Measurements from ENCODE around the gene UPK2. TPM values are rescaled to one million over a fixed set of nuclear protein-coding genes. Genes with fewer than 3 reads are reported as not detected.

UPK2 gene
- total and polyA plus RNA-seq, 2 of the 13 experiments (the other 11 are each of a cell fraction or from before 2014, with no cell fraction given), result not detected

DNA sequence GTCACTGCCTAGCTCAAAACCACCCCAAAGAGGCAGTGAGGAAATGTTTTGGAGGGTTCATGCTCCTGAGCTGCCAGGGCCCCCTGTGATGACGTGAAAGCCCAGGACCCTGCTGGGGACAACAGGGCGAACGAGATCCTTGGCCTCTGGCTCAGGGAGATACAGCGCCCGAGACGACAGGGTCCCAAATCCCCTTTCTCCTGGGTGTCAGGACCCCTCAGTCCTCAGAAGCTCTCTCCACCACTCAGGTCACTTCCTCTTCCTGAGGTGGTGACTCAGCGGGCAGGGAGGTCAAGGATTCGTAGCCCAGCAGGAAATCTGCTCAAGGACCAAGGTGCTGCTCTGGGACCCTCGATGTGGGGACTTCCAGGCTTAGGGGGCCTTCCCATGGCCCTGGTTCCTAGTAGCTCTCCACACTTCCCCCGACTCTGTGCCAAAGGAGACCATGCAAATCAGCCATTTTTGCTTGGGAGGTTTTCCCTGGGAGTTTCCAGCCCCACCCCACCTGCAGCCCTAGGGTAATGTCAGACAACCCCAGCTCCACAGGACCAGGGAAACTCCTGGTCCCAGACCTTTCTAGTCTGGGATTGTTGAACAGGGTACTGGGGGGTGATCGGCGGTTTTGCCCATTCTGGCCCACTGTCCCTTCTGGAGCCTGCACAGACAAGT is 43.2 kb upstream of the UPK2 start:
- peak overlapping the region; percentile 89 for H3K27ac ChIP-seq (ENCODE audit: extremely low read length, insufficient read depth, low read length)
- no TSS peak for BruUV-seq (replicated peaks)
- no peaks in the 10 kb centered on the region for H3K9me3 ChIP-seq (ENCODE audit: low read length)
- peak overlapping the region; percentile 95 for H3K4me2 ChIP-seq (ENCODE audit: low read depth, low read length)
- H3K79me2 ChIP-seq (ENCODE audit: insufficient read depth, low read length), result peaks cover 11% of the 10 kb centered on the region
- no peaks in the 10 kb centered on the region; a peak in 1 of 5 replicates for H3K27me3 ChIP-seq (ENCODE audit: control insufficient read depth in 1 of 2, insufficient read depth in 2 of 2, low read length in 2 of 2)
- peak overlapping the region in 2 of 3 experiments; percentile 43 to 78; a peak in 2 of 6 replicates for H3K4me3 ChIP-seq (replicated peaks in 1 of 3; ENCODE audit: insufficient read depth in 1 of 3, low read depth in 2 of 3, low read length in 3 of 3)
- in situ Hi-C loops (cut with HindIII; ENCODE audit: extremely low pct_ligation_motif_present, low pct_unique_long_range_greater_than_20kb), result no loop called here
- peaks cover 93% of the 10 kb centered on the region for H3K4me1 ChIP-seq (ENCODE audit: insufficient read depth, low read length)
- ChIA-PET CTCF (ENCODE audit: low intra/inter-chr PET ratio, low total read pairs) (no interaction called here), POLR2A (interaction anchor here (1.0 to 3.6 kb wide), 2 partner anchors 121 to 126 kb away, joined by 3 to 35 read pairs; partner anchors contain the start of gene DDX6)
- H4K20me1 ChIP-seq (ENCODE audit: insufficient read depth, low read length), result no peaks in the 10 kb centered on the region
- H3K36me3 ChIP-seq (replicated peaks in 1 of 2; ENCODE audit: control insufficient read depth in 1 of 2, insufficient read depth in 2 of 2, low read length in 2 of 2), result 0 out of 5 replicates have a peak, but pooled peaks cover 0 to 7% of the 10 kb centered on the region in 2 experiments
- ATAC-seq, result no peak
- no peak for DNase-seq (ENCODE audit: low spot score)
- H3K9ac ChIP-seq (ENCODE audit: insufficient read depth, low read depth, low read length), result peak overlapping the region; percentile 86
- no peak overlapping the region for H2AFZ ChIP-seq (ENCODE audit: low read length)
- FAIRE-seq, result no peak
- intact Hi-C loops (cut with micrococcal nuclease; ENCODE audit: unreplicated experiment), result no loop called here
- WGBS (ENCODE audit: low lambda C conversion rate), result 40% methylated on average over 1 of the region's 12 CpGs
- TF ChIP-seq EED (CRISPR knock-in tag; IDR thresholded peaks at IDR 0.05) (no peak), HIVEP1 (CRISPR knock-in tag; IDR thresholded peaks at IDR 0.05) (no peak), GATA4 (IDR thresholded peaks at IDR 0.05; ENCODE audit: borderline replicate concordance, low read depth) (no peak), FOSL2 (CRISPR knock-in tag; IDR thresholded peaks at IDR 0.05) (peak; percentile 77), ZFP36L2 (CRISPR knock-in tag; IDR thresholded peaks at IDR 0.05) (no peak), ZNF3 (CRISPR knock-in tag; IDR thresholded peaks at IDR 0.05) (no peak), SRSF1 (optimal IDR thresholded peaks at IDR 0.05; ENCODE audit: low read depth, low read length) (peak; percentile 22), AKAP8 (CRISPR knock-in tag; IDR thresholded peaks at IDR 0.05) (no peak), AGO2 (optimal IDR thresholded peaks at IDR 0.05; ENCODE audit: low read depth, low read length) (no peak), ZNF737 (CRISPR knock-in tag; IDR thresholded peaks at IDR 0.05; ENCODE audit: borderline replicate concordance) (no peak), NR2F6 (IDR thresholded peaks at IDR 0.05) (peak; percentile 48; the same call in 1 of the 2 replicates), NR2F6 (CRISPR knock-in tag; IDR thresholded peaks at IDR 0.05) (peak; percentile 61; the same call in 1 of the 2 replicates), FOXJ3 (CRISPR knock-in tag; IDR thresholded peaks at IDR 0.05; ENCODE audit: borderline replicate concordance) (no peak), ZKSCAN8 (CRISPR knock-in tag; IDR thresholded peaks at IDR 0.05; ENCODE audit: borderline replicate concordance) (no peak), ZNF558 (CRISPR knock-in tag; IDR thresholded peaks at IDR 0.05; ENCODE audit: borderline replicate concordance) (no peak), RFXANK (CRISPR knock-in tag; IDR thresholded peaks at IDR 0.05) (no peak), ZNF33A (CRISPR knock-in tag; IDR thresholded peaks at IDR 0.05; ENCODE audit: borderline replicate concordance) (no peak), ZNF232 (CRISPR knock-in tag; IDR thresholded peaks at IDR 0.05; ENCODE audit: borderline replicate concordance) (no peak), SRF (IDR thresholded peaks at IDR 0.05; ENCODE audit: low read depth, low read length) (no peak)
- TF ChIP-seq, protein P1, sequence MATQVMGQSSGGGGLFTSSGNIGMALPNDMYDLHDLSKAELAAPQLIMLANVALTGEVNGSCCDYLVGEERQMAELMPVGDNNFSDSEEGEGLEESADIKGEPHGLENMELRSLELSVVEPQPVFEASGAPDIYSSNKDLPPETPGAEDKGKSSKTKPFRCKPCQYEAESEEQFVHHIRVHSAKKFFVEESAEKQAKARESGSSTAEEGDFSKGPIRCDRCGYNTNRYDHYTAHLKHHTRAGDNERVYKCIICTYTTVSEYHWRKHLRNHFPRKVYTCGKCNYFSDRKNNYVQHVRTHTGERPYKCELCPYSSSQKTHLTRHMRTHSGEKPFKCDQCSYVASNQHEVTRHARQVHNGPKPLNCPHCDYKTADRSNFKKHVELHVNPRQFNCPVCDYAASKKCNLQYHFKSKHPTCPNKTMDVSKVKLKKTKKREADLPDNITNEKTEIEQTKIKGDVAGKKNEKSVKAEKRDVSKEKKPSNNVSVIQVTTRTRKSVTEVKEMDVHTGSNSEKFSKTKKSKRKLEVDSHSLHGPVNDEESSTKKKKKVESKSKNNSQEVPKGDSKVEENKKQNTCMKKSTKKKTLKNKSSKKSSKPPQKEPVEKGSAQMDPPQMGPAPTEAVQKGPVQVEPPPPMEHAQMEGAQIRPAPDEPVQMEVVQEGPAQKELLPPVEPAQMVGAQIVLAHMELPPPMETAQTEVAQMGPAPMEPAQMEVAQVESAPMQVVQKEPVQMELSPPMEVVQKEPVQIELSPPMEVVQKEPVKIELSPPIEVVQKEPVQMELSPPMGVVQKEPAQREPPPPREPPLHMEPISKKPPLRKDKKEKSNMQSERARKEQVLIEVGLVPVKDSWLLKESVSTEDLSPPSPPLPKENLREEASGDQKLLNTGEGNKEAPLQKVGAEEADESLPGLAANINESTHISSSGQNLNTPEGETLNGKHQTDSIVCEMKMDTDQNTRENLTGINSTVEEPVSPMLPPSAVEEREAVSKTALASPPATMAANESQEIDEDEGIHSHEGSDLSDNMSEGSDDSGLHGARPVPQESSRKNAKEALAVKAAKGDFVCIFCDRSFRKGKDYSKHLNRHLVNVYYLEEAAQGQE (IDR thresholded peaks at IDR 0.05; ENCODE audit: borderline replicate concordance in 1 of 2, low read depth in 1 of 2, low read length in 2 of 2), result no peak
- TF ChIP-seq, protein P2, sequence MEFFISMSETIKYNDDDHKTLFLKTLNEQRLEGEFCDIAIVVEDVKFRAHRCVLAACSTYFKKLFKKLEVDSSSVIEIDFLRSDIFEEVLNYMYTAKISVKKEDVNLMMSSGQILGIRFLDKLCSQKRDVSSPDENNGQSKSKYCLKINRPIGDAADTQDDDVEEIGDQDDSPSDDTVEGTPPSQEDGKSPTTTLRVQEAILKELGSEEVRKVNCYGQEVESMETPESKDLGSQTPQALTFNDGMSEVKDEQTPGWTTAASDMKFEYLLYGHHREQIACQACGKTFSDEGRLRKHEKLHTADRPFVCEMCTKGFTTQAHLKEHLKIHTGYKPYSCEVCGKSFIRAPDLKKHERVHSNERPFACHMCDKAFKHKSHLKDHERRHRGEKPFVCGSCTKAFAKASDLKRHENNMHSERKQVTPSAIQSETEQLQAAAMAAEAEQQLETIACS (CRISPR knock-in tag; IDR thresholded peaks at IDR 0.05), result no peak

Measured in HepG2 (cell line).